SK-N-SH (cell line): Measurements from ENCODE around the gene DNAJA3. TPM values are rescaled to one million over a fixed set of nuclear protein-coding genes. Genes with fewer than 3 reads are reported as not detected.

Experiments used
- CTCF ChIA-PET: fragments of 300-600, 350-600 bp; formaldehyde crosslinking; extraction: SDS; loops from one replicate; lab custom pipeline; 2021; lab: Yijun Ruan, JAX
- POLR2A ChIA-PET: fragments of 350-600 bp; sonication (Branson Sonifier 250); formaldehyde crosslinking; extraction: SDS; loops from one replicate; lab custom pipeline; 2020; ENCODE audit warnings: antibody characterized with exemption, inconsistent platforms; lab: Yijun Ruan, JAX
- DNase-seq: peaks from one replicate; pipeline ENCODE4 v3.0.0; 2012
- H2AFZ ChIP-seq: fragments of 200-600 bp; sonication (generic); 2 replicates; pipeline ENCODE4 v1.8.1; 2016; ENCODE audit warnings: antibody characterized with exemption, mild to moderate bottlenecking, low read depth
- H3F3A ChIP-seq: fragments of 200-600 bp; sonication (generic); replicated peaks from 2 replicates; pipeline ENCODE3; 2016; ENCODE audit warnings: antibody characterized with exemption, mild to moderate bottlenecking; ENCODE audit not compliant: insufficient read depth
- H3K27ac ChIP-seq, 2 experiments: fragments of 200-500 bp in 1 of 2; fragments of 200-600 bp in 1 of 2; sonication (Bioruptor generic) in 1 of 2; sonication (generic), shearing (Covaris generic) in 1 of 2; 2 replicates each; pipeline versions ENCODE4 v1.5.1 to v1.6.1; 2014 to 2016; ENCODE audit warnings: low read depth in 2 of 2, inconsistent platforms in 1 of 2, low read length in 1 of 2, mild to moderate bottlenecking in 1 of 2, mixed read lengths in 1 of 2
- H3K27me3 ChIP-seq: fragments of 200-600 bp; sonication (generic), shearing (Covaris generic); 2 replicates; pipeline ENCODE4 v1.6.1; 2016; ENCODE audit warnings: mixed run types; ENCODE audit not compliant: insufficient read depth
- H3K36me3 ChIP-seq, 2 experiments: fragments of 200-500 bp in 1 of 2; fragments of 200-600 bp in 1 of 2; sonication (Bioruptor generic) in 1 of 2; sonication (generic) in 1 of 2; replicated peaks in 1 of 2; 2 replicates each; pipeline versions ENCODE3 to v1.5.1; 2014 to 2016; ENCODE audit warnings: low read length in 1 of 2, mild to moderate bottlenecking in 1 of 2; ENCODE audit not compliant: insufficient read depth in 2 of 2, control insufficient read depth in 1 of 2
- H3K4me1 ChIP-seq, 2 experiments: fragments of 200-500 bp in 1 of 2; fragments of 200-600 bp in 1 of 2; sonication (Bioruptor generic) in 1 of 2; sonication (generic), shearing (Covaris generic) in 1 of 2; 2 replicates each; pipeline versions ENCODE4 v1.5.1 to v1.6.1; 2014 to 2016; ENCODE audit warnings: low read depth in 1 of 2, low read length in 1 of 2, mixed run types in 1 of 2; ENCODE audit not compliant: insufficient read depth in 2 of 2, control insufficient read depth in 1 of 2
- H3K4me2 ChIP-seq: fragments of 200-600 bp; sonication (generic), shearing (Covaris generic); 2 replicates; pipeline ENCODE4 v1.6.1; 2017; ENCODE audit warnings: mixed run types
- H3K4me3 ChIP-seq, 2 experiments: fragments of 200-500 bp in 1 of 2; fragments of 200-600 bp in 1 of 2; sonication (Bioruptor generic) in 1 of 2; sonication (generic), shearing (Covaris generic) in 1 of 2; 2 replicates each; pipeline versions ENCODE4 v1.5.1 to v1.8.1; 2014 to 2016; ENCODE audit warnings: low read depth in 2 of 2, inconsistent platforms in 1 of 2, low read length in 1 of 2, mild to moderate bottlenecking in 1 of 2, mixed read lengths in 1 of 2, moderate library complexity in 1 of 2
- H3K79me2 ChIP-seq: fragments of 200-600 bp; sonication (generic); 2 replicates; pipeline ENCODE4 v1.8.1; 2017; ENCODE audit warnings: mild to moderate bottlenecking; ENCODE audit not compliant: insufficient read depth
- H3K9ac ChIP-seq: fragments of 200-600 bp; sonication (generic); 2 replicates; pipeline ENCODE4 v1.6.1; 2017; ENCODE audit warnings: mixed run types
- H3K9me2 ChIP-seq: fragments of 200-600 bp; sonication (generic); 2 replicates; pipeline ENCODE4 v1.6.1; 2017; ENCODE audit warnings: mixed run types
- H3K9me3 ChIP-seq: fragments of 200-600 bp; sonication (generic); 2 replicates; pipeline ENCODE4 v1.6.1; 2017; ENCODE audit warnings: mixed run types, mild to moderate bottlenecking, moderate library complexity
- H4K20me1 ChIP-seq: fragments of 200-600 bp; sonication (generic); 2 replicates; pipeline ENCODE4 v1.6.1; 2017; ENCODE audit warnings: mild to moderate bottlenecking, mixed run types; ENCODE audit not compliant: insufficient read depth
- CHD2 ChIP-seq: fragments of 150-350 bp; IDR thresholded peaks from 2 replicates; pipeline ENCODE4 v1.6.1; 2018; ENCODE audit warnings: low read length; ENCODE audit not compliant: partially characterized antibody
- ELF1 ChIP-seq: IDR thresholded peaks from 2 replicates; pipeline ENCODE4 v1.4.0; 2012
- FOXM1 ChIP-seq: IDR thresholded peaks from 2 replicates; pipeline ENCODE4 v1.4.0; 2012; ENCODE audit warnings: low read depth, mild to moderate bottlenecking
- JUND ChIP-seq: IDR thresholded peaks from 2 replicates; pipeline ENCODE4 v1.4.0; 2012
- MEF2A ChIP-seq: IDR thresholded peaks from 2 replicates; pipeline ENCODE4 v1.4.0; 2012; ENCODE audit warnings: low read depth, borderline replicate concordance
- NRF1 ChIP-seq: IDR thresholded peaks from 2 replicates; pipeline ENCODE4 v1.6.1; 2012; ENCODE audit warnings: low read depth, mild to moderate bottlenecking, low read length
- RAD21 ChIP-seq: IDR thresholded peaks from 2 replicates; pipeline ENCODE4 v1.6.1; 2012; ENCODE audit warnings: mild to moderate bottlenecking, low read length
- RCOR1 ChIP-seq: fragments of 150-350 bp; IDR thresholded peaks from 2 replicates; pipeline ENCODE4 v1.6.1; 2017; ENCODE audit warnings: antibody characterized with exemption, low read length
- RFX5 ChIP-seq: IDR thresholded peaks from 2 replicates; pipeline ENCODE4 v1.6.1; 2012; ENCODE audit warnings: mild to moderate bottlenecking, improper control_type of control experiment, low read length
- TAF1 ChIP-seq: IDR thresholded peaks from 2 replicates; pipeline ENCODE4 v1.6.1; 2012; ENCODE audit warnings: low read depth, mild to moderate bottlenecking, low read length, moderate library complexity, borderline replicate concordance
- TEAD4 ChIP-seq: IDR thresholded peaks from 2 replicates; pipeline ENCODE4 v1.4.0; 2012; ENCODE audit warnings: mild to moderate bottlenecking, borderline replicate concordance; ENCODE audit not compliant: insufficient read depth
- WGBS: methylation state at CpG from one replicate; pipeline ENCODE4 v1.1.6; 2017; ENCODE audit warnings: low lambda C conversion rate; 5-methylcytosine and 5-hydroxymethylcytosine counted together
- polyA plus RNA-seq, 3 experiments: library from polyadenylated mRNA; depleted of rRNA; stranded (reverse); fragments of >200 nt; gene quantifications; 2 replicates each; pipeline ENCODE4 v1.2.3, GENCODE V29; 2012
- TF ChIP-seq, protein P1 (sequence below): IDR thresholded peaks from 2 replicates; pipeline ENCODE4 v1.4.0; 2012; ENCODE audit warnings: low read depth, borderline replicate concordance
- TF ChIP-seq, protein P2 (sequence below): IDR thresholded peaks from 2 replicates; pipeline ENCODE4 v1.4.0; 2012; ENCODE audit warnings: low read depth

Gene DNAJA3
- polyA plus RNA-seq, 1 of the 3 experiments (the other 2 are of a cell fraction) = 52.6 TPM

DNA sequence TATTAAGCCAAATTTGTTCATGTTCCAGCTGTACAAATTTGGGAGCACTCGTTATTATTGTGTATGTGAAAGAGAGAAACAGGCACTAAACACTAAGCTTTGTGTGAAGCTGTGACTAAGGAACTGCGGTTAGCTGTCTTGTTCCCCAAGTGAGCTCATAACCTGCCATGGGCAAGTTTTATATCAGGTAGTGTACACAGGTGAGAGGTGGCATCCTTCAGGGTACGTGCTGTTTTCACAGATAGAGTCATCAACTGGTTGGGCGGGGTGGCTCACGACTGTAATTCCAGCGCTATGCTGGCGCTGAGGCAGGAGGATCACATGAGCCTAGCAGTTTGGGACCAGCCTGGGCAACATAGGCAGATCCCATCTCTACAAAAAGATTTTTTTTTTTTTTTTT is 2.8 kb downstream of the DNAJA3 start:
- Histone ChIP-seq H2AFZ (no peak overlapping the region), H3K9me3 (no peaks in the 10 kb centered on the region), H3K4me3 (no peak overlapping the region), H3K4me2 (no peak overlapping the region), H3K79me2 (peaks cover 54% of the 10 kb centered on the region), H3K27ac (no peak overlapping the region), H3K9me2 (no peaks in the 10 kb centered on the region), H3K36me3 (peaks cover 5 to 8% of the 10 kb centered on the region in 2 experiments), H4K20me1 (no peaks in the 10 kb centered on the region), H3K9ac (no peak overlapping the region), H3K27me3 (no peaks in the 10 kb centered on the region), H3K4me1 (peaks cover 5 to 14% of the 10 kb centered on the region in 2 experiments; a peak in 2 of 4 replicates), H3F3A (peaks cover 2% of the 10 kb centered on the region)
- 96% methylated on average over 7 of the region's 7 CpGs for WGBS
- TF ChIP-seq TEAD4 (no peak), RAD21 (no peak), MEF2A (no peak), RCOR1 (no peak), JUND (no peak), RFX5 (no peak), FOXM1 (no peak), NRF1 (no peak), TAF1 (no peak), ELF1 (no peak), CHD2 (no peak)
- TF ChIP-seq, protein P1, sequence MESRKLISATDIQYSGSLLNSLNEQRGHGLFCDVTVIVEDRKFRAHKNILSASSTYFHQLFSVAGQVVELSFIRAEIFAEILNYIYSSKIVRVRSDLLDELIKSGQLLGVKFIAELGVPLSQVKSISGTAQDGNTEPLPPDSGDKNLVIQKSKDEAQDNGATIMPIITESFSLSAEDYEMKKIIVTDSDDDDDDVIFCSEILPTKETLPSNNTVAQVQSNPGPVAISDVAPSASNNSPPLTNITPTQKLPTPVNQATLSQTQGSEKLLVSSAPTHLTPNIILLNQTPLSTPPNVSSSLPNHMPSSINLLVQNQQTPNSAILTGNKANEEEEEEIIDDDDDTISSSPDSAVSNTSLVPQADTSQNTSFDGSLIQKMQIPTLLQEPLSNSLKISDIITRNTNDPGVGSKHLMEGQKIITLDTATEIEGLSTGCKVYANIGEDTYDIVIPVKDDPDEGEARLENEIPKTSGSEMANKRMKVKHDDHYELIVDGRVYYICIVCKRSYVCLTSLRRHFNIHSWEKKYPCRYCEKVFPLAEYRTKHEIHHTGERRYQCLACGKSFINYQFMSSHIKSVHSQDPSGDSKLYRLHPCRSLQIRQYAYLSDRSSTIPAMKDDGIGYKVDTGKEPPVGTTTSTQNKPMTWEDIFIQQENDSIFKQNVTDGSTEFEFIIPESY = no peak
- TF ChIP-seq, protein P2, sequence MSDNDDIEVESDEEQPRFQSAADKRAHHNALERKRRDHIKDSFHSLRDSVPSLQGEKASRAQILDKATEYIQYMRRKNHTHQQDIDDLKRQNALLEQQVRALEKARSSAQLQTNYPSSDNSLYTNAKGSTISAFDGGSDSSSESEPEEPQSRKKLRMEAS = no peak
- DNase-seq = no peak
- CTCF ChIA-PET = no interaction called here
- POLR2A ChIA-PET = no interaction called here

- no peaks in the 10 kb centered on the region for H3K9me2 ChIP-seq
- no peak overlapping the region for H3K27ac ChIP-seq
- DNase-seq = no peak
- H4K20me1 ChIP-seq = no peaks in the 10 kb centered on the region
- WGBS = 90% methylated on average over 9 of the region's 9 CpGs
- no peaks in the 10 kb centered on the region for H3K9me3 ChIP-seq
- POLR2A ChIA-PET = no interaction called here
- H3K4me2 ChIP-seq = no peak overlapping the region
- H3K79me2 ChIP-seq = peaks cover 53% of the 10 kb centered on the region
- no peak overlapping the region for H3K4me3 ChIP-seq
- TF ChIP-seq FOXM1 = no peak
- TF ChIP-seq, all 33 proteins: peak for 0
- Histone ChIP-seq H3K4me1 (peaks cover 0 to 8% of the 10 kb centered on the region in 2 experiments; a peak in 1 of 4 replicates), H3F3A (peaks cover 6% of the 10 kb centered on the region), H3K27me3 (no peaks in the 10 kb centered on the region), H3K9ac (no peak overlapping the region), H2AFZ (no peak overlapping the region), H3K36me3 (peaks cover 17 to 18% of the 10 kb centered on the region in 2 experiments)
- CTCF ChIA-PET = no interaction called here
These were observed 5.4 kb downstream of the DNAJA3 start for GRCh38 chr16:4431023-4431422.
